GM18498 (cell line): ENCODE results near the gene GOT2.
"Not testable (repeated sequence)": the region's sequence is repeated elsewhere in the genome, so short reads cannot be mapped to it uniquely, and the experiment has no call there.

ENCODE experiments used
- ATAC-seq: cut with Tn5 transposase; IDR thresholded peaks from one replicate; pipeline ENCODE4 v1.9.1; 2021; ENCODE audit warnings: mild to moderate bottlenecking, moderate library complexity; ENCODE audit not compliant: unreplicated experiment

Gene GOT2

DNA sequence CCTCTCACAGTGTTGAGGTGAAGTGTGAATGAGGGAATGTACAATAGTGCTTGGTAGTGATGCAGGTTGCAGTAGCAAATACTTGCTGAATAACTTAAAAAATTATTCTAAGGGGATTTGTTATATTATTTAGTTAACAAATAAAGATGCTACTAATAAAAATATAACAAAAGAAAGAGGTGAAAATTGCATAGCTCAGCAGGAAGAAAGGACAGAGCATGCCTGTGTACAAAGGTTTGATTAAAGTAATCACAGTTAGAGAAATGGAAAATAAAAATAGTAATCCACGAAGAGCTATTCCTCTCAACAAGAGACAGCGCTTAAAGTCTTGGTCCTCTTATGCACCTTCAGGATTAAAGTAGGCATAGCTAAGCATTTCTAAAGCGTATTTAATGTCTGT is 11.0 kb downstream of the GOT2 start:
- ATAC-seq, result no peak

DNA sequence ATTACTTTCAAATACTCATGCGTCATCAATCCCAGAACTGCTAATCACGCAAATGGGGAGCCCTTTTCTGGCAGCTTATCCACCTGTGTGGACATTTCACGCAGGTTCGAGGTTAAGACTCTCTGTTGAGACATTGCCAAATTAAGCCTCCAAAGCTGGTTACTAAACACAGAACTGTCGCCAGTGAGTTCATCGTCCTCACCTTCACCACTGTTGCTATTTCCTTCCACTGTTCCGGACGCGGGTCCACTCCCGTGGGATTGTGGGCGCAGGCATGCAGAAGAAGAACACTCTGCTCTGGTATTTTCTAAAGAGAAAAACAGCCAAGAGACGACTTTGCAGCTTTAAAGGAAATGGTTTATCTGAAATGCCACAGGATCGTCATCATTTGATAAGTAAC is 16.1 kb downstream of the GOT2 start:
- no peak for ATAC-seq

DNA sequence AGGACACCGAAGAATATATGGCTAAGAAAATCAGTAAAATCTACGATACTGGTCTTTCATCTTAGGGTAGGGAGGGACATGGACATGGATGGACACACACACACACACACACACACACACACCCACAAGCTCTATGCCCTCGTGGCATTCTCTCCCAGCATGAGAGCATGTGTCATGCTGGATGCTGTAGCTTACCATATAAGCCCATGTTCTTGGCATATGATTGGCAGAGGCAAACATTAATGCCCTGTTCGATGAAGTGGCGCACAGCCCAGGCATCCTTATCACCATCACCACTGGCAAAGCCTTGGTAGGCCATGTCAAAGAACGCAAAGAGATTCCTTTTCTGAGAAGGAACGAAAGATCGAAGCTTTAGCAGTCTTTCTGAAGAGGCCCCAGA is 17.6 kb downstream of the GOT2 start:
- no peak for ATAC-seq

DNA sequence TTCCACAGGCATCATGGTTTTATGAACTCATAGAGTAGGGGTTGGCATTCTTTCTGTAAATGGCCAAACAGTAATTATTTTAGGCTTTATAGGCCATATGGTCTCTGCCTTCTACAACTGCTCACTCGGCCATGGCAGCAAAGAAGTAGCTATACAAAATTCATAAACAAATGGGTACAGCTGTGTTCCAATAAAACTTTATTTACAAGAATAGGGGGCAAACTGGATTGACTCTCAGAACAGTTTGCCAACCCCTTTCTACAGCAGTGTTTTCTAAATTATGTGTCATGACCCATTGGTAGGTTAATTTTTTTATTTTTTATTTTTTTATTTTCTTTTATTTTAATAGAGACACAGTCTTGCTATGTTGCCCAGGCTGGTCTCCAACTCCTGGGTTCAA is 20.4 kb downstream of the GOT2 start:
- ATAC-seq, result no peak

DNA sequence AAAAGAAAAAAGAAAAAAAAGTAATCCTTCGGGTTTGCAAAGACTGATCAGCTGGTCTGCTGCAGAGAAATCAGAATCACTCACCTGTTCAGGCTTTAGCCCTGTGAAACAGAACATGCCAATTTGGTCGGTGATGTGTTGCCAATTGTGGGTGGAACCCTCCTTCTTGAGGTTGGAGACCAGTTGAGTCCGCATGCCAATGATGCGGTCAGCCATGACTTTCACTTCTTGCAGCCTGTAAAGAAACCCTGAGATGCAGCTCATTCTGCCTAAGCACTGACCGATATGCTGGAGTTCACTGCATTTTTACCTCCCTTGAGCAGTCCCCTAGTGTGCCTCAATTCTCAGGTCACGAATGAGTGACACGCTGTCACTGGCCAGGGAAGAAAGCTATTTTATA is 24.8 kb downstream of the GOT2 start:
- no peak for ATAC-seq

DNA sequence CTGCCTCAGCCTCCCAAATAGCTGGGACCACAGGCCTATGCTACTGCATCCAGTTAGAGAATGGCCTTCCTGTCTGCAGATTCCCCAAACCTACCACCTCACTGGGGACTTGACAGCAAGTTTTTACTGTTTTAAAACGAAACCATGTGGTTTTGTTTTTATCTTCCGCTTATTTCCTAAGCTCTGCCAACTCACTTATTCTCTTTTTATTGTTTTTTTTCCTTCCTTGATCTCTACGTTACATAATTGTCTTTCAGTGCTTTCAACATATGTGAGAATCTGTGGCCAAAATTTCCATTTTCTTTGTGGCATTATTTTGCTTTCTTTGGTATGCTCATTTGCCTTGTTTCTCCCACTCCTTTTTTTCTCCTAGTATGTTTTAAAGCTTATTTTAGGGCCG is 35.0 kb downstream of the GOT2 start:
- no peak for ATAC-seq

DNA sequence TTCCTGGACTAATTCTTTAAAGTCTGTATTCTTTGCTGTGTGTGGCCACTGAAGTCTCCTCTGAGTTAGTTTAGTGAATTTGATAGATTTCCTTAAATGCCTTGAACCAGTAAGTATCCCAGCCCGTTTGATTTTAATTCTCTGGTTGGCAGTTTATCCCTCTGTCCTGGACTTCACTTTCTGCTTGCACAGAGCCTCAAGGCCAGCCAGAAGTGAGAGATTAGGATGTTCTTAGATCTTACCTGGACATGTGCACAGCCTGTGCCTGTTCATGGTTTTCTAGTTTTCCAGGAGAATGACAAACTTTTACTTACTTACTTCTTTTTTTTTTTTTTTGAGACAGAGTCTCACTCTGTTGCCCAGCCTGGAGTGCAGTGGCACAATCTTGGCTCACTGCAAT is 38.7 kb downstream of the GOT2 start:
- no peak for ATAC-seq

DNA sequence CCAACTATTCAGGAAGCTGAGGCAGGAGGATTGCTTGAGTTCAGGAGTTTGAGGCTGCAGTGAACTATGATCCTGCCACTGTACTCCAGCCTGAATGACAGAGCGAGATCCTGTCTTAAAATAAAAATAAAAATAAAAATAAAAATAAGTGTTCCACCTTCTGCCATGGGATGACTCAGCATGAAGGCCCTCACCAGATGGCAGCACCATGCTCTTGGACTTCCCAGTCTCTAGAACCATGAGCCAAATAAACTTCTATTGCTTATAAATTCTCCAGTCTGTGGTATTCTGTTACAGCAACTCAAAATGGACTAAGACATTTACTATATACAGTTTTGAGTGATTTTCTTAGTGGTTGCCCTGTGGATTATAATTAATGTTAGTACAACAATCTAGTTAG is 41.7 kb downstream of the GOT2 start:
- no peak for ATAC-seq

DNA sequence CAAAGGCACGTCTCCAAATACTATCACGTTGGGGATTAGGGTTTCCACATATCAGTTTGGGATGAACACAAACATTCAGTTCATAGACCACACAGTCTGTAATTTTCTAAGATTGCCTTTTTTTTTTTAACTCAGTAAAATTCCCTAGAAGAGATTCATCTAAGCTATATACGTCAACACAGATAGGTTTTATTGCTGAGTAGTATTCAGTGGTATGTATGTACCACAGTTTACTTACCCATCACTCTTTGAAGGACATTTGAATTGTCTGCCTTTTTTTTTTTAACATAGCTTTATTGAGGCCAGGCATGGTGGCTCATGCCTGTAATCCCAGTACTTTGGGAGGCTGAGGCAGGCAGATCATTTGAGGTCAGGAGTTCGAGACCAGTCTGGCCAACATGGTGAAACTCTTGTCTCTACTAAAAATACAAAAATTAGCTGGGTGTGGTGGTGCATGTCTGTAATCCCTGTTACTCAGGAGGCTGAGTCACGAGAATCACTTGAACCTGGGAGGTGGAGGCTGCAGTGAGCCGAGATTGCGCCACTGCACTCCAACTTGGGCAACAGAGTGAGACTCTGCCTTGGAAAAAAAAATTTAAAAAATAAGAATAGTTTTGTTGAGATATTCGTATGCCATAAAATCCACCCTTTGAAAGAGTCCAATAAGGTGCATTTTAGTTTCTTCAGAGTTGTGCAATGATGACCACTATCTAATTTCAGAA is 47.0 kb downstream of the GOT2 start:
- ATAC-seq, result not testable (repeated sequence)

DNA sequence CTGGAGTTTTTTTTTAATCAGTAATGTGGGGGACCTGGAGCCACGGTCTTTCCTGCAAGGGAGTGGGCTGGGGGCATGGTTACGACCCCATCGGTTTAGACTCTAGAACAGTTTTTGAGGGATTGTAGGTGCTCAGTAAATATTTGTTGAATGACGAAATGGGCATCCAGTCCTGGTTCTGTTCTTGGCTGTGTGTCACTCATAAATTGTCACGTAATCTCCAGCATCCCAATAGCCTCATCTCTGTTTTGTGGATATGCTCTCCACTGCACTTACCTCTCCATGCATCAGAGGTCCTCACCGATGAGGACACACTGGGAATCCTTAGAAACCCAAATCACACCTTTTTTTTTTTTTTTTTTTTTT is 49.0 kb downstream of the GOT2 start:
- ATAC-seq, result no peak

DNA sequence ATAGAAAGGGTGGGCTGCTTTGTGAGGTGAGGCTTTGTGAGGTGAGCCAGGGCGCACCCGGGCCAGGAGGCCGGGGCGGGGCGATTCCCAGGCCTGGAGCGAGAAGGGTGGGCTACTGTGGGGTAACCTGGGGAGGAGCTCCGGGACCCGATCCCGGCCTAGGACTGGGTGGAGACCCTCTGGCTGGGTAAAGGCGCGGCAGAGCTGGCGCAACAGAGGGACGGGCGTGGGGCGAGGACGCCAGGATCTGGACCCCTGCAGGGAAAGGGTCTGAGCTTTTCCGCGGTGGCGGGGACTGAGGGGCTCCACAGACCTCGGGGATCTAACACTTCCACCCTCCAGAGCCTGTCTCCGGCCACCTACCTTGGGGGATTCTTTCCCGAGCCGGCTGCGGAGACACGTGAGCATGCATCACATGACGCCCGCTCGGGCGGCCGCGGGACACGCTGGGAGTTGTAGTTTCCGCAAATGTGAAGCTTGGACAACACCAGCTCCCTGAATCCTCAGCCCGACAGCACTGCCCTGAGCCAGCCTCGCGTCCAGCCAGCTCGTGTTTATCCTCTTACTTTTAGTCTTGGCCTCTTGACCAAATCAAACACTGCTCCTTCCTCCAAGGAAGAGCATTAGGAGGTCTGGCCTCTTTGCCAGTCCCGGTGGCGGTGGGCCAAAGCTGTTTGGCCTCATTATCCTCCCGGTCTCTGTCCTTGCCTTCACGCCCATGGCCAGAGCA is 49.6 kb downstream of the GOT2 start, which contains the start of gene SLC38A7:
Gene SLC38A7, minus strand, starts transcription at position 417 of the 730 bp plus-strand sequence. CDS start 4,644 bp downstream, outside the sequence.
- peak; percentile 98 for ATAC-seq

DNA sequence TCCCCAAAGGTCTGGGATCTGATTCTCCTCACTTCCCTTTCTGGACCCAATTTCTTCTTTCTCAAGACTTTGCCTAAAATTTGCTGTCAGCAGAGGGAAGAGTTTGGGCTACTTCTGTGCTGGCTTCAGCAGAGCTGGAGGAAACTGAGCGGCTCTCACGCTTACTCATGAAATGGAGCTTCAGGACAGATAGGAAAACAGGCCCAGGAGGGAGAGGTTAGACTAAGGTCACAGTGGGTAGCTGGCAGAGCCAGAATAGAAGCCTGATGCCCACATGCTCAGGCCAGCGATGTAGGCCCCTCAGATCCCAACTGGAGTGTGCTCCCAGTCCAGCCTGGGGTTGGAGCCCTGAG is 50.1 kb downstream of the GOT2 start:
- ATAC-seq, result peak; percentile 5

DNA sequence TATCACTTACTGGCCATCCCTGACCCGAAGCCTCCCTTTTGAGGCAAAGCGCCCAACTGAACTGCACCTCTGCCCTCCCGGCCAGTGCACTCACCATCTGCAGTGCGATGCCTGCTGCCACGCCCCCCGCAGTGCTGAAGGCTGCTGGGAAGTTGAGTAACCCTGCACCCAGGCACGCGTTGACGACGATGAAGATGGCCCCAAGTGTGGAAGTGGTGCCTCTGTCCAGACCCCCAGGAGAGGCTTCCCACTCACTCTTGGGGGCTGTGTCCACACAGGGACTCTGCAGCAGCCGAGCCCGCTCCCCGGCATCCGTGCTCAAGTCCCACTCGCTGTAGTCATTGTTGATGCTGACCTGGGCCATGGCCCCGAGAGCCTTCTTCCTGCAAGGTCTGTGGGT is 54.4 kb downstream of the GOT2 start:
- ATAC-seq, result no peak

DNA sequence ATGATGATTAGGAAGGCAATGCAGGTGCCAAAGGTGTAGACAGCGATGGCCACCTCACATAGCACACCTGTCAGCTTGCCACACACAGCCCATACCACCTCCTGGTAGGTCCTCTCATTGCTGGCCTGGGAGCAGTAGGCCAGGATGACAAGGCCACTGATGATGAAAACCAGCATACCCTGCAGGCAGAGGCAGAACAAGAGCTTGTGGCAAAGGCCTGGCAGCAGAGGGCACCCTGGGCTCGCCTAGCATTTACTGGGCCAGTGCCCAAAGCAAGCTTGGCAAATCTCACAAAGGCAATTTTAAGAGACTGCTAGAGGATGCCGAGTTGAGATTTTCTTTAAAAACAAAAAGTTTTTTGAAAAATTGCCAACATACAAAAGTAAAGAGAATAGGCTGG is 55.4 kb downstream of the GOT2 start:
- no peak for ATAC-seq

DNA sequence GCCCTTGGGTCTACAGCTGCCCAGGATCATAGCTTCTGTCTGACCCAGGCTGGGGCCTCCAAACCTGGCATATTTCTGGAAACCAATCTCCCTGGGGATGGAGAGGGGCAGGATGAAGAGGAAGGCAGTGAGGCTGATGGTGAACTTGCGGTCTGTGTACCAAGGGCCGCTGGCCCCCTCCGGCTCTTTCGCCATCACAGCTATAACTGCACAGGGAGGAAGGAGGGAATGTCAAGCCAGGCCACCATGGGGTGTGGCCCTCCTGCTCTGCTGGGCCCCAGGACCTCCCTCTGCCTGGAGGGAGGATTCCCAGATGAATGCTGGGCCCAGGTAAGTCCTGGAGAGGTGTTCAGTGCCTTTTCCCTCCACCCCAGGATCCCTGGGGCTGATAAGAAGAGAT is 55.8 kb downstream of the GOT2 start:
- ATAC-seq, result no peak

DNA sequence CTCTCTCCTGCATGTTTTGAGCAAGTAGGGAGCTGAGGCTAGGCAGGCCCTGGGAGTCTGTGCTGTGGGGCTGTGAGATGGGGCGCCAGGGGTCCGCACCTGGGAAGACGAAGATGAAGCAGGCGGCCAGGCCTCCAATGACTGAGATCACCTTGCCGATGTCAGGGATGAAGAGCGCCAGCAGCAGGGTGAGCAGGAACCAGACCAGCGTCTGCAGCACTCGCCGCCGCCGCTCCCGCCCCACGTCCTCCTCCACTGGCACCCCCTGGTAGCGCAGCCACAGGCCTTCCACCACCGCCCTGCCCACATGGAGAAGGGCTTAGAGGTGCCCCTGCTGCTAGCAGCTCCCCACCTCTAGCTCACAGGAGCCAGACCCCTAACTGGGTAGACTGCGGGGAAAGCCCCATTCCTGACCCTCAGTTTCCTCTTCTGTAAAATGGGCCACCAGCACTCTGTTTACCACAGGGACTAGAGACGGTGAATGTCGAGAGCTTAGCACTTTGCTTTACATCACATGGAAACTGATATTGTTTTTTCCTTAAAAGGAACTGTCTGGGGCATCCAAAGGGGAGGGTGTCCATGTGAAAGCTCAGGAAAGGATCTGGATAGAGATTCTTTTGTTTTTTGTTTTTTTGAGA is 63.1 kb downstream of the GOT2 start:
- no peak for ATAC-seq

DNA sequence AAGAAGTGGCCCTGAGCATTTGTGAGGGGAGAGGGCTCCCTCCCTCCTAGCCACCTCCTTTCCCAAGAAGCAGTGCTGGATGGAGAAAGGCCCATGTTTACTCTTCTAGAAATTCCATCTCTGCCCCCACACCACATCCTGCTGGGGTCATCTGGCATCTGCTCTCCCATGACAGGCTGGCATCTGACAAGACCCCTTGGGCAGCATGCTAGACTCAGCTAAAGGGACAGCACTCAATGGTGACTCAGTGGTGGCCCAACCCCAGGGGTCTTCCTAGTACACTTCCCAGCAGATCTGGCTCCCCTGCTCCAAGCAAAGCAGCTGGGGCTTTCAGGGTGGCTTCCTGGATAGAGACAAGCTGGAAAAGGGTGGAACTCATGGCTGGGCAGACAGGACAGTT is 63.9 kb downstream of the GOT2 start:
- no peak for ATAC-seq

DNA sequence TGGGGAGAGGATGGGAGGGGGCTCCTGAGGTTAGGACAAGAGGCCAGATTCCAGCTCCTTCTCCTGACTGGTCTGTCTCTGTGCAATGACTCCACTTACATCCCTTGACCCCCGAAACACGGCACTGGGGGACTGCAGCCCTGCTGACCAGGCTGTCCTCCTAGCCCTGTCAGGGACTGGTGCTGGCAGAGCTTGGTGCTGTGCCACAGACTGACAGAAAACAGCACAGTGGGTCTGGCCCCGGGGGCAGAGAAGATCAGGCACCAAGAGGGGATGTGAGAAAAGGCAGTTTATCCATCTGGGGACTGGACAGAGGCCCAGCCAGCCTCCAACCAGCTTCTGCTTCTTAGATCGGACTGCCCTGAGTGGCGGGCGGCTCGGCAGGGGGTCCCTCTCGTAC is 68.9 kb downstream of the GOT2 start:
- ATAC-seq, result no peak

DNA sequence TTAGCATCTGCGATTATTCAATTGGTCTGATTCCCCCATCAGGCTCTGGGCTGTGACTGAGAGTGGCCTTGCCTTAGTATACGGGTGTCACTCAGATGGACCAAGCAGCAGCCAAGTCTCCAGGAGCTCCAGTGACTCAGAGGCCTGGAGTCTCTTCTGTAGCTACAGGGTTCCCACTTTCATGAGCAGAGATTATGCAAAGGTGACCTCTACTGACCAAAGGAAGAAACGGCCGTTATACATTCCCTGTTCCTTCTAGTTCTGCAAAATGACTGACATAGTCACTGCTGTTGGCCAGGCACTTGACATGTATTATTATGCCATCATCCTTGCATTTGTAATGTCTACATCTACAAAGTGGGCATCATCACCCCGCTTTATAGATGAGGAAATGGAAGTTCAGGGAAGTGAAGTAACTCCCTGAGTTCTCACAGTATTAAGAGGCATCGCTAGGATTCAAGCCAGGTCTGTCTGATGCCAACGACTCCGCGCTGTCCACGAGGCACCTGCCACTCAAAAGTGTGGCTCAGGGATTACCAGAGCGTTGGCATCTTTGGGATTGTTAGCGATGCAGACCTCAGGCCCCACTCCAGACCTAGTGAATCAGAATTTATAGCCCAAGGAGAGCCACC is 72.8 kb downstream of the GOT2 start:
- ATAC-seq, result peak; percentile 89

DNA sequence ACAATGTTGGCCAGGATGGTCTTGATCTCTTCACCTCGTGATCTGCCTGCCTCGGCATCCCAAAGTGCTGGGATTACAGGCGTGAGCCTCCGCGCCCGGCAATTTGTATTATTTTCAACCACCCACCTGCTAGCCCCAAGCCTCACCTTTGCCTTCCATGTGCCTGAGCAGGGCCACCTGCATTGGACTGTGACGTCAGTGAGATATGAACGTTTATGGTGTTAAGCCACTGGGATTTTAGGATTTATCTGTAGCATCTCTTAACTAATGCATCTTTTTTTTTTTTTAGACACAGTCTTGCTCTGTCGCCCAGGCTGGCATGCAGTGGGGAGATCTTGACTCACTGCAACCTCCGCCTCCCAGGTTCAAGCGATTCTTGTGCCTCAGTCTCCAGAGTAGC is 74.2 kb downstream of the GOT2 start:
- not testable (repeated sequence) for ATAC-seq

DNA sequence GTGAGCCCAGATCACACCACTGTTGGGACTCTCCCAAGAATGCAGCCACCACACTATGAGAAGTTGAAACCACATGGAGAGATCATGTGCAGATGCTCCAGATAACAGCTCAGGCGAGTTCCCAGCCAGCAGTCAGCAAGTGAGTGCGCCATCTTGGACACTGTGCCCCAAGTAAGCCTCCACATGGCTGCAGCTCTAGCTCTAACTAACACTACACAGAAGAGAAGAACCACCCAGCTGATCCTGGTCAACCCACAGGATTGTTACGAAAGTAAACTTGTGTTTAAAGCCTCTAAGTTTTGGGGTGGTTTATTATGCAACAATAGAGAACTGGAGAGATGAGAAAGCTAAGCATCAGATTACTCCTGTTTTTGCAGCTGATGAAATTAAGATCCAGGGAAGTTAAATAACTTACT is 75.3 kb downstream of the GOT2 start:
- no peak for ATAC-seq
